GM18508 (cell line): ENCODE data around the gene GABBR1.

Experiments used
- ATAC-seq: cut with Tn5 transposase; IDR thresholded peaks from one replicate; pipeline ENCODE4 v1.9.1; 2021; ENCODE audit warnings: moderate number of reproducible peaks; ENCODE audit not compliant: insufficient read depth, unreplicated experiment

GABBR1 gene

DNA sequence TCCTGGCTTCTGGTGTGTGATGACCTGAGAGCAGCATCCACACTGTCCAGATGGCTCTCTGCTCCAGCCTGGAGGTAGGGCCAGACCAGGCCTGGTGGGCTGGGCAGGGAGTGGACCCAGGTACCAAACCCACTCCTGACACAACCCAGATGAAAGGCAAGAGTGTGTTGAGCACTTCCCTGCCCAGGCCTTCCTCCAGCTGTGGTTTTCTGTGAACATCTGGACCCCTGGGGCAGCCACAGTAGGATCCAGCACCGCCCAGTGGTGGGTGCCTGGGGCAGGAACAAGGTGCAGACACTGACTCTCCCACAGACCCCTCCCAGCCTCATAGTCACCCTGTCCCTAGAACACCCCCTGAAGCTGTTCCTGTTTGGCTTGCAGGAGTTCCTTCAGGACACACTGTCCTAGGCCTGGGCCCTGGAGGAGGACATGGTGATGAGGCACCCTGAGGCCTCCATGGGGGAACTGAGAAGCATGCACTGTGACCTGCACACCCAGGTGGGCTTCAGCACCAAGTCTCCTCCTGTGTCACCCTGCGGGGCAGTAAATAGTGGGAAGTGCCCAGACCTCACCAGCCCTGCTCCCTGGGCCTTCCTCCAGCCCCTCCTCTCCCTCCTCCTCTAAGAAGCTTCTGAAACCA lies 102.2 kb downstream of the GABBR1 start:
- no peak for ATAC-seq

GRCh38 chr6:29529956-29530355 lies 103.0 kb downstream of the GABBR1 start:
- ATAC-seq = no peak

- no peak for ATAC-seq
Measured at GRCh38 chr6:29528988-29529560, 103.9 kb downstream of the GABBR1 start.

- no peak for ATAC-seq
Measured at GRCh38 chr6:29528300-29528931, 104.6 kb downstream of the GABBR1 start.

DNA sequence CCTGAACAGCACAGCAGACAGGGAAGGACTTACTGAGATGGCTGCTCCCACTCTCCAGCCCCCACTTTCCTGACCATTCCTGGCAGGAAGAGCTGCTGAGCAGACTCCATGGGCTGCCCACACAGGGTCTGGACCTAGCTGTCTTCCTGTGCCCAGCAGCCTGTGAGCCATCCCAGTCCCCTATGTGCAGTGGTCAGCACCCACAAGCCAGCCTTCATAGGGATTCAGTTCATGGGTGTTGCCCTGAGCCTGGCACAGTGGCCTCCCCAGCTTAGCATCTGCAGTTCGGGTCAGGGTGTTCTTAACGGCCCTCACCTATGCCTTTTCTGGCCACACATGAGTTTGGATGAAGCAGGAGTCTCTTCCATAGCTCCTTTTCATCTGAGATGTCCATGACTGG lies 105.4 kb downstream of the GABBR1 start:
- ATAC-seq = no peak

DNA sequence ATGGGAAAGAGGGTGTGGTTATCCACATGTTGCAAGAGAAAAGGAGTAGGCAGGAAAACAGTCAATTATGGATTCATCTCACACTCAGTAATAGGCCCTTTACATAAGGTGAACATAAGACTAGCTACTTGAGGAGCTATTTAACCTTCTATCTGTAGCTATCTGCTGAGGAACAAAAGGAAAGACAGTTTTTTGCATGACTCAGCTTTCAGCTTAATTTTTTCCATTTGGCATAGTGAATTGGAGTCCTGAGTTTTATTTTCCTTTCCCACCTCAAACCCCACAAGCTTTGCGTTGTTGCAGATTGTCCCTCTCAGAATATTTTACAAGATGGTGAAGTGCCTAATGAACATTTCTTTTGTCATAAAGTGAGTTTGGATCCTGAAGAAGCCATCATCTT lies 105.9 kb downstream of the GABBR1 start:
- no peak for ATAC-seq

- ATAC-seq = no peak
Measured at GRCh38 chr6:29525311-29525639, 107.7 kb downstream of the GABBR1 start.

- no peak for ATAC-seq
Measured at GRCh38 chr6:29524444-29525310, 108.3 kb downstream of the GABBR1 start.

- no peak for ATAC-seq
Measured at GRCh38 chr6:29524044-29524443, 108.9 kb downstream of the GABBR1 start.

DNA sequence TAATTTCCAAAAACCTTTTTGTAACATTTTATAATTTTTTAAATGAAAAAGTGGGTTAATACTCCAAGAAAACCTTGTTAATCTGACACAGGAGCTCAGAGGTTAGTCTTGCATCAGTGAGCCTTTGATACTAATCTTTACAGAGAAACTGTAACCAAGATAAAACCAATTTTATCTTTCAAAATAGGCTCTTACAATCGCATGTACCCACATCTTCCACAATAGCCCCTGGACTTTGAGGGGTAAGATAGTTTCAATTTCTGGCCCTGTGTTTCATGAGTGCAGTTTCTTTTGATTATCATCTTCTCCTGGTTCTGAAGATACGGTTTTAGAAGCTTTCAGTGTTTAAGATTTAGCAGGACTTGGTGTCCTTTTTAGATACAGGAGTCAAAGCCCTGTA lies 110.8 kb downstream of the GABBR1 start:
- ATAC-seq = no peak

- no peak for ATAC-seq
Measured at GRCh38 chr6:29521006-29521680, 111.8 kb downstream of the GABBR1 start.

DNA sequence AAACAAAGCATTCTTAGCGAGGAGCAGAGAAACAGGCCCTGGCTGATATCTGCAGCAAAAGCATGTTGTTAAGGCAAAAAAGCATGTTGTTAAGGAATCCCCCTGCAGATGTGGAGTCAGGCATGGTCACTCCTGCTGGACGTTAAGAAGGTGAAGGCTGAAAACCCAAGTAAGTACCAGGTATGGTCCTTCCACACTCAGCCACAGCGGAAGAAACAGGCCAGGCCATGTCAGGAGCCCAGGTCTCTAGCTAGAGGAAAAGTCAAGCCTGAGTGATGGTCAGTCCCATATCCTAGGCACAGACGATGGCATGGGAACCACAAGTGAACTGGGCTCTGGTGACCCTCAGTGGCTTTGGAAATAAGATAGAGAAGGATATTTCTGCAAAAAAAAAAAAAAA lies 112.8 kb downstream of the GABBR1 start:
- ATAC-seq = no peak

GRCh38 chr6:29519291-29520010 lies 113.5 kb downstream of the GABBR1 start:
- ATAC-seq = no peak

DNA sequence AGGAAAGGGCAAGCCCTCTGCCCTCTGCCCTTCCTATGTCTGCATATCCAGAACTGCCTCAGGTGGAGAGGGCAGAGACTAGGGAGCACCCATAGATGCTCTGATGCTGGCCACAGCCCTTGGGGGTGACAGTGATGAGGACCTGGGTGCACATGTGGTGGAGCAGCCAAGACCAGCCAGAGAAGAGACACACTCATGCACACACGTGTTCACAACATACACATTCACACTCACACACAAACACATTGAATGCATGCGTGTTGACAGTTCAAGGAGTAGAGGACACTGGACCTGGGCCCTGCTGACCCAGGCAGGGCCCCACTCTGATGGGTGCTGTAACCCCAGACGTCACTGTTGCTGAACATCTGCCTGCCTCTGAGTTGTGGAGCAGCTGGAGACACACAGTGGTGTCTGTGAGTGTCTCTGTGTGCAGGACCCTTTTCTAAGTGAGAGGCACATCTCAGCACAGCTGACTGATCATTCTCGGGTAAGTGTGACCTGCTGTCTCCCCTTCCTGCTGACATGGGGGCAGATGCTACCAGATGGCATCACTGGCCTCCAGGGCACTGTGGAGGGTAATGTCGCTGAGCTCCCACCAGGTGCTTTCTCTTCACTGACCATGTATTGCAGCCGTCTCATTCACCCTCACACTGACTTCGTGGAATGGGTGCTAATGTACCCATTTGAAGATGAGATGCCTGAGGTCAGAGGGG lies 115.1 kb downstream of the GABBR1 start:
- no peak for ATAC-seq

GRCh38 chr6:29517245-29517644 lies 115.7 kb downstream of the GABBR1 start:
- ATAC-seq = no peak

- no peak for ATAC-seq
Measured at GRCh38 chr6:29516108-29516507, 116.9 kb downstream of the GABBR1 start.

DNA sequence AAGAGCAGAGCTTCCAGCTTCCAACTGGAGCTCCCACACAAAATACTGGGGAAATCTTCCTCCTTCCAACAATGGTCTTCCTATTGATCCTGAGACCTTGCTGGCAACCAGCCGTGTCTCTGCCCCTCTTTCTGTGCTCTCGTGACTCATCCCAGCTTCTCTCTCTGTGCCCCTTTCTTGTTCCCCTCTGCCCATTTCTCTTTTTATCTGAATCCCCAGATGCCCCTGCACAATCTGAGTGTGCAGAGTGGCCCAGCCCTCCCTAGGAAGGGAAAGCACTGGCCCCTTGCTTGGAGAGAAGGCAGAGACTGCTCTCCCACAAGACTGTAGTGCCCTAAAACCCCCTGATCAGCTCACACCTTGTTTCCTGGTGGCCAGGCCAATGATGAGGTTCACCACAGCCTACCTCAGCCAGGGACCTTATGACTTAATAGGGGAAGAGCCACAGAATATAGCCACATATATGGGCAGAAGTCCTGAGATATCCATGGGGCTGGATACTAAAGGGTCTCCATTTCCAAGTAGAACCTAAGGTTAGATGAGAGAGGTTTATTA lies 122.2 kb downstream of the GABBR1 start:
- ATAC-seq = no peak

DNA sequence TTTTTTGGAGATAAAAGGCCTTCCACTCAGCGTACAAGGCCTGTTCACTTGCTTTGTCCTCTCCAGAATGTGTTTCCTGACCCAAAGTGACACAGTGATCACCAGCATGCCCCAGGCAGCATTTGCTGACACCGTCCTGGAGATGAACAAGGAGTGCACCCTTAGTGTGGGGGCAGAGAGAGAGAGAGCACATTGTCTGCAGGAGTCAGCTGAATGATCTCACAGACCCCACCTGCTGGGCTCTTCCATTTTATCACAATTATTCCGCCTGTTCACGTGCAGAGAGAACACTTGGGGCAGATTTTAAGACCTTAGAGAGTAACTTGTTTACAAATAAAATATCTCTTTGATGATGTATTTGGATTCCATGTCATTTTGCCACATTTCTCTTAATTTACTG lies 122.8 kb downstream of the GABBR1 start:
- no peak for ATAC-seq
